SU-DHL-6 (cell line): Measurements from ENCODE around the gene KRT73.

Source experiments
- H2AFZ ChIP-seq: fragments of 200-600 bp; sonication (generic); 2 replicates; pipeline ENCODE4 v1.6.1; 2014; ENCODE audit warnings: low read depth, mild to moderate bottlenecking, moderate library complexity, mixed read lengths, antibody characterized with exemption, low read length; ENCODE audit not compliant: severe bottlenecking
- H3F3A ChIP-seq: fragments of 200-600 bp; shearing (Covaris generic); 2 replicates; pipeline ENCODE4 v1.6.0; 2016; ENCODE audit warnings: antibody characterized with exemption, mild to moderate bottlenecking; ENCODE audit not compliant: insufficient read depth
- H3K27ac ChIP-seq: fragments of 200-600 bp; sonication (generic); 2 replicates; pipeline ENCODE4 v1.5.1; 2016; ENCODE audit warnings: low read depth, mild to moderate bottlenecking, low read length, moderate library complexity, mixed read lengths
- H3K27me3 ChIP-seq: fragments of 200-600 bp; sonication (generic), shearing (Covaris generic); 2 replicates; pipeline ENCODE4 v1.6.0; 2014; ENCODE audit warnings: mild to moderate bottlenecking, low read length
- H3K36me3 ChIP-seq: fragments of 200-600 bp; sonication (generic); 2 replicates; pipeline ENCODE4 v1.6.1; 2014; ENCODE audit warnings: mild to moderate bottlenecking, low read length, mixed read lengths
- H3K4me2 ChIP-seq: fragments of 300-600, 200-600 bp; shearing (Covaris generic), sonication (generic); 2 replicates; pipeline ENCODE4 v1.6.0; 2014; ENCODE audit warnings: low read length, low read depth, mild to moderate bottlenecking; ENCODE audit not compliant: poor library complexity, severe bottlenecking
- H3K4me3 ChIP-seq: fragments of 200-600 bp; sonication (generic); 2 replicates; pipeline ENCODE4 v1.5.1; 2014; ENCODE audit warnings: antibody characterized with exemption, low read length, mild to moderate bottlenecking, mixed read lengths; ENCODE audit not compliant: insufficient read depth, poor library complexity, severe bottlenecking
- H3K79me2 ChIP-seq: fragments of 200-600 bp; sonication (generic); 2 replicates; pipeline ENCODE4 v1.6.1; 2014; ENCODE audit warnings: mild to moderate bottlenecking, low read length, moderate library complexity; ENCODE audit not compliant: insufficient read depth
- H3K9ac ChIP-seq: fragments of 200-600 bp; sonication (generic); 2 replicates; pipeline ENCODE4 v1.7.0; 2014; ENCODE audit warnings: mild to moderate bottlenecking, low read length
- H3K9me2 ChIP-seq: fragments of 200-600 bp; sonication (generic); replicated peaks from 2 replicates; pipeline ENCODE4 v1.6.1; 2014; ENCODE audit warnings: low read length; ENCODE audit not compliant: insufficient read depth
- H3K9me3 ChIP-seq: fragments of 200-600 bp; sonication (generic); 2 replicates; pipeline ENCODE4 v1.6.1; 2014; ENCODE audit warnings: low read length, mixed read lengths; ENCODE audit not compliant: insufficient read depth
- H4K20me1 ChIP-seq: fragments of 200-600 bp; sonication (generic); 2 replicates; pipeline ENCODE4 v1.6.1; 2014; ENCODE audit warnings: low read depth, mild to moderate bottlenecking, antibody characterized with exemption, low read length, moderate library complexity, mixed read lengths
- CTCF ChIP-seq: fragments of 200-600 bp; sonication (generic); IDR thresholded peaks from one replicate; pipeline ENCODE4 v1.5.1; 2017; ENCODE audit warnings: antibody characterized with exemption, mild to moderate bottlenecking, low read length, moderate library complexity; ENCODE audit not compliant: insufficient read depth, poor library complexity, severe bottlenecking
- EZH2phosphoT487 ChIP-seq: fragments of 200-600 bp; sonication (generic), shearing (Covaris generic); conservative IDR thresholded peaks from 2 replicates; pipeline ENCODE4 v1.6.1; 2018; ENCODE audit warnings: mild to moderate bottlenecking, antibody characterized with exemption, low read length, moderate library complexity, mixed read lengths

Gene KRT73

GRCh38 chr12:52605542-52605941 lies 12.8 kb downstream of the KRT73 start:
- no peak overlapping the region for H3K9ac ChIP-seq
- H3K79me2 ChIP-seq = no peaks in the 10 kb centered on the region
- H3K27ac ChIP-seq = no peak overlapping the region
- no peak overlapping the region for H3K4me2 ChIP-seq
- TF ChIP-seq EZH2phosphoT487 (no peak), CTCF (no peak)
- H3K9me3 ChIP-seq = no peaks in the 10 kb centered on the region
- no peaks in the 10 kb centered on the region for H3K27me3 ChIP-seq
- no peaks in the 10 kb centered on the region for H3K36me3 ChIP-seq
- no peaks in the 10 kb centered on the region for H3F3A ChIP-seq
- H2AFZ ChIP-seq = no peak overlapping the region
- H4K20me1 ChIP-seq = no peaks in the 10 kb centered on the region
- no peaks in the 10 kb centered on the region for H3K9me2 ChIP-seq
- no peak overlapping the region for H3K4me3 ChIP-seq

GRCh38 chr12:52604859-52605258 lies 13.5 kb downstream of the KRT73 start:
- Histone ChIP-seq H2AFZ (no peak overlapping the region), H3K79me2 (no peaks in the 10 kb centered on the region)
- TF ChIP-seq CTCF = no peak
- TF ChIP-seq EZH2phosphoT487 = no peak

GRCh38 chr12:52603314-52603713 lies 15.0 kb downstream of the KRT73 start:
- no peaks in the 10 kb centered on the region for H3F3A ChIP-seq
- H4K20me1 ChIP-seq = no peaks in the 10 kb centered on the region
- H3K27ac ChIP-seq = no peak overlapping the region
- H3K36me3 ChIP-seq = no peaks in the 10 kb centered on the region
- TF ChIP-seq EZH2phosphoT487 (no peak), CTCF (no peak)
- no peak overlapping the region for H2AFZ ChIP-seq
- H3K9me3 ChIP-seq = no peaks in the 10 kb centered on the region
- no peaks in the 10 kb centered on the region for H3K27me3 ChIP-seq
- no peak overlapping the region for H3K4me2 ChIP-seq
- H3K9me2 ChIP-seq = no peaks in the 10 kb centered on the region
- H3K4me3 ChIP-seq = no peak overlapping the region
- H3K79me2 ChIP-seq = no peaks in the 10 kb centered on the region
- no peak overlapping the region for H3K9ac ChIP-seq

More at GRCh38 chr12:52604859-52605258, 13.5 kb downstream of the KRT73 start:
- Histone ChIP-seq H3K36me3 (no peaks in the 10 kb centered on the region), H3K4me3 (no peak overlapping the region), H3F3A (no peaks in the 10 kb centered on the region), H3K27me3 (no peaks in the 10 kb centered on the region), H3K9ac (no peak overlapping the region), H3K27ac (no peak overlapping the region), H3K9me2 (no peaks in the 10 kb centered on the region), H3K9me3 (no peaks in the 10 kb centered on the region), H4K20me1 (no peaks in the 10 kb centered on the region), H3K4me2 (no peak overlapping the region)

- Histone ChIP-seq H3K9me3 (no peaks in the 10 kb centered on the region), H3K79me2 (no peaks in the 10 kb centered on the region), H3K9ac (no peak overlapping the region), H2AFZ (no peak overlapping the region), H3K36me3 (no peaks in the 10 kb centered on the region), H3K4me3 (no peak overlapping the region), H3K4me2 (no peak overlapping the region), H3K9me2 (no peaks in the 10 kb centered on the region), H3F3A (no peaks in the 10 kb centered on the region), H4K20me1 (no peaks in the 10 kb centered on the region), H3K27ac (no peak overlapping the region), H3K27me3 (no peaks in the 10 kb centered on the region)
- TF ChIP-seq EZH2phosphoT487 (no peak), CTCF (no peak)
These were observed 15.8 kb downstream of the KRT73 start for GRCh38 chr12:52602552-52602951.
